Measurements from ENCODE around the gene GLMN. TPM values are rescaled to one million over a fixed set of nuclear protein-coding genes. Genes with fewer than 3 reads are reported as not detected.

Gene GLMN
- total and polyA plus RNA-seq, 2 experiments from 2014 or later, result 10.7 to 11.7 TPM

- WGBS, 2 experiments (ENCODE audit: low coverage in 1 of 2, low lambda C conversion rate in 2 of 2, missing lambda C conversion rate in 2 of 2), result 98% methylated on average over 4 of the region's 4 CpGs
- Histone ChIP-seq H3K4me1 (ENCODE audit: insufficient read depth) (no peaks in the 10 kb centered on the region), H3F3A (ENCODE audit: insufficient read depth) (no peaks in the 10 kb centered on the region), H3K79me2 (ENCODE audit: insufficient read depth) (no peaks in the 10 kb centered on the region), H4K20me1 (ENCODE audit: insufficient read depth) (no peaks in the 10 kb centered on the region), H3K27ac (no peak overlapping the region), H3K9ac (no peak overlapping the region), H3K9me3 (ENCODE audit: low read depth) (no peaks in the 10 kb centered on the region), H3K9me2 (ENCODE audit: insufficient read depth) (no peaks in the 10 kb centered on the region), H2AFZ (no peak overlapping the region), H3K4me3 (no peak overlapping the region), H3K4me2 (ENCODE audit: unreplicated experiment) (no peak overlapping the region), H3K27me3 (replicated peaks; ENCODE audit: insufficient read depth) (no peaks in the 10 kb centered on the region), H3K36me3 (ENCODE audit: low read depth) (peaks cover 37% of the 10 kb centered on the region)
- DNase-seq, result no peak
- TF ChIP-seq EZH2phosphoT487 (IDR thresholded peaks at IDR 0.05; ENCODE audit: insufficient read depth, low read depth) (no peak), EZH2 (IDR thresholded peaks at IDR 0.05; ENCODE audit: insufficient read depth, poor library complexity, severe bottlenecking) (no peak)
- in situ Hi-C loops (cut with MboI), result no loop called here
These were observed 29.0 kb upstream of the GLMN start for GRCh38 chr1:92327794-92328193.

GRCh38 chr1:92326681-92327080 is 27.9 kb upstream of the GLMN start:
- TF ChIP-seq EZH2phosphoT487 (IDR thresholded peaks at IDR 0.05; ENCODE audit: insufficient read depth, low read depth), result no peak
- TF ChIP-seq EZH2 (IDR thresholded peaks at IDR 0.05; ENCODE audit: insufficient read depth, poor library complexity, severe bottlenecking), result no peak
- Histone ChIP-seq H3K9me2 (ENCODE audit: insufficient read depth) (no peaks in the 10 kb centered on the region), H3K27ac (no peak overlapping the region), H3K9me3 (ENCODE audit: low read depth) (no peaks in the 10 kb centered on the region), H4K20me1 (ENCODE audit: insufficient read depth) (no peaks in the 10 kb centered on the region), H3K79me2 (ENCODE audit: insufficient read depth) (no peaks in the 10 kb centered on the region), H3K4me1 (ENCODE audit: insufficient read depth) (no peaks in the 10 kb centered on the region), H3K27me3 (replicated peaks; ENCODE audit: insufficient read depth) (no peaks in the 10 kb centered on the region), H3K9ac (no peak overlapping the region), H2AFZ (no peak overlapping the region), H3K4me2 (ENCODE audit: unreplicated experiment) (no peak overlapping the region), H3F3A (ENCODE audit: insufficient read depth) (no peaks in the 10 kb centered on the region), H3K36me3 (ENCODE audit: low read depth) (peaks cover 40% of the 10 kb centered on the region), H3K4me3 (no peak overlapping the region)
- no peak for DNase-seq
- in situ Hi-C loops (cut with MboI), result no loop called here
- WGBS, 2 experiments (ENCODE audit: low coverage in 1 of 2, low lambda C conversion rate in 2 of 2, missing lambda C conversion rate in 2 of 2), result 95 to 96% methylated on average over 1 of the region's 1 CpG

DNA sequence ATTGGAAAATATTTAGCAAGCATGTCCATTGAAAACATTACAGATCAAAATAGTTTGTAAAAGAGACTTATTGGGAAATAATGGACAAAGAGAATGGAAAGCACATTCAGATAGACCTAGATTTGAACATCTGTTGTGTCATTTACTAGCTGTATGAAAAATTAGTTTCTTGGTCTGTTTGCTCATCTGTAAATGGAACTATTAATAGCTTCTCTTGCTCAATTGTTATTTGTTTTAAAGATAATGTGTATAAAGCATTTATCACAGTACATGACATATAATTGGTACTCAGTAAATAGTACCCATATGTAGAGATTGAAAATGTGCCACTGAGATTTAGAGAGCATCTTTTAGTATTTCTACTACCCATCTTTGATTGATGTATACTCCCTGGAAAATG is 26.0 kb upstream of the GLMN start:
- Histone ChIP-seq H3K9ac (no peak overlapping the region), H4K20me1 (ENCODE audit: insufficient read depth) (no peaks in the 10 kb centered on the region), H3K4me2 (ENCODE audit: unreplicated experiment) (no peak overlapping the region), H3K36me3 (ENCODE audit: low read depth) (peaks cover 44% of the 10 kb centered on the region), H3K9me3 (ENCODE audit: low read depth) (no peaks in the 10 kb centered on the region), H3K9me2 (ENCODE audit: insufficient read depth) (no peaks in the 10 kb centered on the region), H3K4me3 (no peak overlapping the region), H2AFZ (no peak overlapping the region), H3K27ac (no peak overlapping the region), H3K27me3 (replicated peaks; ENCODE audit: insufficient read depth) (no peaks in the 10 kb centered on the region), H3F3A (ENCODE audit: insufficient read depth) (no peaks in the 10 kb centered on the region), H3K79me2 (ENCODE audit: insufficient read depth) (no peaks in the 10 kb centered on the region), H3K4me1 (ENCODE audit: insufficient read depth) (no peaks in the 10 kb centered on the region)
- no peak for DNase-seq
- in situ Hi-C loops (cut with MboI), result loop anchor here (25.0 kb wide), 1 partner anchor 288 kb away; no protein-coding TSS in a partner anchor
- TF ChIP-seq EZH2 (IDR thresholded peaks at IDR 0.05; ENCODE audit: insufficient read depth, poor library complexity, severe bottlenecking) (no peak), EZH2phosphoT487 (IDR thresholded peaks at IDR 0.05; ENCODE audit: insufficient read depth, low read depth) (no peak)

DNA sequence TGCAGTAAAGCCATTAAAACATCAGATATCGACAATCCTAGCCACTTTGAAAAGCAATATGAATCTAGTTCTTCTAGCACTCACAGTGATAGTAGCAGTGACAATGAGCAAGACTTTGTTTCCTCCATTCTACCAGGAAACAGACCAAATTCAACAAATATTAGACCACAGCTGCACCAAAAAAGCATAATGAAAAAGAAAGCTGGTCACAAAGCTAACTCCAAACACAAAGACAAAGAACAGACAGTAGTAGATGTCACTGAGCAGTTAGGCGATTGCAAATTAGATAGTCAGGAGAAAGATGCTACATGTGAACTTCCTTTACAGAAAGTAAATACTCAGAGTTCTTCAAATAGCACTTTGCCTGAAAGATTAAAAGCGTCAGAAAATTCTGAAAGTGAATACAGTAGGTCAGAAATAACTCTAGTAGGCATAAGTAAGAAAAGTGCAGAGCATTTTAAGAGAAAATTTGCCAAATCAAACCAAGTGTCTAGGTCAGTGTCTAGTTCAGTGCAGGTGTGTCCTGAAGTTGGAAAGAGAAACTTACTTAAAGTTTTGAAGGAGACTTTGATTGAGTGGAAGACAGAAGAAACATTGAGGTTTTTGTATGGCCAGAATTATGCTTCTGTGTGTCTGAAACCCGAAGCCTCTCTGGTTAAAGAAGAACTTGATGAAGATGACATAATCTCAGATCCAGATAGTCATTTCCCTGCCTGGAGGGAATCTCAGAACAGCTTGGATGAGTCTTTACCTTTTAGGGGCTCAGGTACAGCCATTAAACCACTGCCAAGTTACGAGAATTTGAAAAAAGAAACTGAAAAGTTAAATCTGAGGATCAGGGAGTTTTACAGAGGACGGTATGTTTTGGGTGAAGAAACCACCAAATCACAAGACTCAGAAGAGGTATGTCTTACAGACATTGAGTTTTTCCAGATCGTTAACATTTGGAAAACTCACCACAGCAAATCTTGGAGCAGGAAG is 25.0 kb upstream of the GLMN start:
- Histone ChIP-seq H3K36me3 (ENCODE audit: low read depth) (peaks cover 38% of the 10 kb centered on the region), H4K20me1 (ENCODE audit: insufficient read depth) (no peaks in the 10 kb centered on the region), H3K27ac (no peak overlapping the region), H3K9me2 (ENCODE audit: insufficient read depth) (no peaks in the 10 kb centered on the region), H3K4me1 (ENCODE audit: insufficient read depth) (no peaks in the 10 kb centered on the region), H3K4me3 (no peak overlapping the region), H3K79me2 (ENCODE audit: insufficient read depth) (no peaks in the 10 kb centered on the region), H3K9ac (no peak overlapping the region), H2AFZ (no peak overlapping the region), H3K4me2 (ENCODE audit: unreplicated experiment) (no peak overlapping the region), H3K27me3 (replicated peaks; ENCODE audit: insufficient read depth) (no peaks in the 10 kb centered on the region), H3F3A (ENCODE audit: insufficient read depth) (no peaks in the 10 kb centered on the region), H3K9me3 (ENCODE audit: low read depth) (no peaks in the 10 kb centered on the region)
- 98% methylated on average over 7 of the region's 7 CpGs for WGBS, 2 experiments (ENCODE audit: low coverage in 1 of 2, low lambda C conversion rate in 2 of 2, missing lambda C conversion rate in 2 of 2)
- DNase-seq, result no peak
- in situ Hi-C loops (cut with MboI), result loop anchor here (25.0 kb wide), 1 partner anchor 289 kb away; no protein-coding TSS in a partner anchor
- TF ChIP-seq EZH2phosphoT487 (IDR thresholded peaks at IDR 0.05; ENCODE audit: insufficient read depth, low read depth) (no peak), EZH2 (IDR thresholded peaks at IDR 0.05; ENCODE audit: insufficient read depth, poor library complexity, severe bottlenecking) (no peak)
